ENCODE measurements around the gene CPED1.
"Not testable (repeated sequence)": the region's sequence is repeated elsewhere in the genome, so short reads cannot be mapped to it uniquely, and the experiment has no call there.

Gene CPED1

DNA sequence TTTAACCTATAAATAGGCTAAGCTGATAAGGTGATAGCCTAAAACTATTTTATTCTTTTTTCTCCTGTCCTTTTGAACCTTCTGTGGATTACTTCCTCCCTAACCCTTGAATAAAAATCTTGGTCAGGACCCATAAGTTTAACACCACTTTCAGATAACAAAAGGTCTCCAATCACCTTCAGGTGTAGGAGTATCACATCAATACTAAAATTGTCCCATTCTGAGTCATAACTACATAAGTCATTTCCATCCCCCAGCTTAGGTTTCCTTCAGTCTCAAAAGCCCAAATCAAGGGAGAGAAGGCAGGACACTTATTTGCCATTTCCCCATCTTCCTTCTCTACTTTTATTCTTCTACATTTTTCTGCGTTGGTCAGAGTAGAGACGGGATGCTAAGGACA is 283.4 kb downstream of the CPED1 start:
- DNase-seq, result no peak

DNA sequence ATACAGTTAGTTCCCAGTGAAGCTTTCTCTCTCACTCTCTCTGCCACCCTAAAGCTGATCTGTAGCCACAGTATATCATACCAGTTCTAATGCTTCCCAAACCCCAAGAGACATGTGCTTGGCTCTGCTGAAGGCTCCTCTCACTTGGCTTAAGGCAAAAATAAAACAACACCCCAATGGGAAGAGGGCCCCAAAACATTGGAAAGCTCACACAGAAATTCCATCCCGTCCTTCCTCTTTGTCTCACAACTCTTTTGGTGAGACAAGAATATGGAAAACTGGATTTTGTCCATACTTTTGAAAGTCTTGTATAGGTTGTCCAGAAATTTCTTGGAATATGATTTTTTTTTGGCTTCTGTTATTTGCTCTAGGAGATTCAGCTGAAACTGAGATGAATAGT is 284.2 kb downstream of the CPED1 start:
- DNase-seq, result no peak

DNA sequence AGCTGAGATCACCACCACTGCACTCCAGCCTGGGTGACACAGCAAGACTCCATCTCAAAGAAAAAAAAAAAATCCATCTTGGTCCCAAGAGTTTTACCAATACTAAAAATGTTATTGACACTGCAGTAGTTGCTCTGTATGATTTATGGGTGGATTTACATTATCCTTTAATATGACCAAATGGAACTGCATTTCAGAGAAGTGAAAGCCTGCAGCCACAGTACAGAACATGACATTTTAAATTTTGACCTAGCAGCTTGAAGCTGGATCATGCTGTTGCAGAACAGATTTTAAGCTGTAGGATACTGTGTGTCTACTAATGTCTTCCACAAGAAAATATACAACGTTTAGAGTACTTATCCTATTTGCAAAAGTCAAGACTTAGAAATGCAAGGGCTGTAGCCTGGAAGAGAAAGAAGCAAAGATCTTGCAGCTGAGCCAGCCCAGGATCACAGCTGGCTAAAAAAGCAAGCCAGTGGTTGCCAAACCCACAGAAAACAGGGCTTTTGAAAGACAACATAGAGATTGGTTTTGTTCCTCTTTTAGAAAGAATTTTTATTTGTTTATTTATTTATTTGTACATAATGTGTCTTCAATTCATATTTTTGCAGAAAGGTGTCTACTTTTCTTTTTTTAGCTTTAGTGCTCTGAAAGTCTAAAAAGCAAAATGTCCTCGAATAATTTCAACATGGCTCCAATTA is 285.1 kb downstream of the CPED1 start:
- no peak for DNase-seq

DNA sequence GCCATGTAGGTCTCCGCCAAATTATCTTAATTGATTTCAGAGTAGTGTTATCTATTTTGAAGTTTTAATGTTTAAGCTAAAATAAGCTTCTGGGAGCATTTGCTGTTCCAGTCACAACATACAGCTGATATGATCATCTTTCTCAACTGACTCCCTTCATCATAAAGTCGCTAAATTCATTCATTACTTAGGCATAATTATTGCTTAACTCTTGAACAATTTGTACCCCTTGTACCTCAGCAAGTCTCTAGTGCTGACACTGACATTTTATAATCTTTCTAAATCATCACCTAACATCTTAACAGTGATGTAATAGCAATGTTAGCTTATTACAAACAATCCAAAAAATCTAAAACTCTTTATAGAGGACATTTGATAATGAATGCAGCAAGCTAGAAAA is 286.0 kb downstream of the CPED1 start:
- DNase-seq, result no peak

DNA sequence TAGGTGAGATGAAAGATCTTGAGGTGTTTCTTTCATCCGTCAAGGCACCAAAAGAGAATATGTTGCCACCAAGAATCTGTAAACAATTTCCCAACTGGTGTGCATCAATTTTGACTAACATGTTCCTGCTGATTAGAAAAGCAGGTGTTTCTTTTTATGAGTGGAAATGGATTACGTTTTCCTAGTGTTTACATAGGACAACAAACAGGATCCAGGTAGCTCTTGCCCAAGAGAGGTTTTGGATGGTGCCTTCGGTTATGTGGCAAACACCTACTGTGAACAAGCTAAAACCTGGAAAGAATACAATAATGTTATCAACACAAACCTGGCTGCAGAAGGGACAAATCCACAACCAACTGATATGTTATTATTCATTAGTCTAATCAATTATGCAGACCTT is 286.7 kb downstream of the CPED1 start:
- DNase-seq, result no peak

DNA sequence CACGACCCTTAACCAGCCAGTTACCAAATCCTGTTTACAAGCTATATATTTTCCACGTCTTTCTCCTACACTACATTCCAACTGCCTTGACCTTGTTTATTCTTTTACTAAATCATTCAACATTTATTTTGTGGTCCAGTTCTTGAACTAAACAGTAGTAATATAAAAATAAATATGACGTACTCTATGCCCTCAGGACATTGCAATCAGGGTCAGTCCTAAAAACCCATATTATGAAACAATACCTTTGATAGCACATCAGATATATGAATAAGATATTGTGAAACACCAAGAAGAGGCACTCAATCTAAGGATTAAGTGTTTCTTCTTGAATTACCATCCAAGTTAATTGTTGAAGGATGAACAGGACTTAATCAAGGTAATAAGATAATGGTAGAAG is 287.8 kb downstream of the CPED1 start:
- no peak for DNase-seq

DNA sequence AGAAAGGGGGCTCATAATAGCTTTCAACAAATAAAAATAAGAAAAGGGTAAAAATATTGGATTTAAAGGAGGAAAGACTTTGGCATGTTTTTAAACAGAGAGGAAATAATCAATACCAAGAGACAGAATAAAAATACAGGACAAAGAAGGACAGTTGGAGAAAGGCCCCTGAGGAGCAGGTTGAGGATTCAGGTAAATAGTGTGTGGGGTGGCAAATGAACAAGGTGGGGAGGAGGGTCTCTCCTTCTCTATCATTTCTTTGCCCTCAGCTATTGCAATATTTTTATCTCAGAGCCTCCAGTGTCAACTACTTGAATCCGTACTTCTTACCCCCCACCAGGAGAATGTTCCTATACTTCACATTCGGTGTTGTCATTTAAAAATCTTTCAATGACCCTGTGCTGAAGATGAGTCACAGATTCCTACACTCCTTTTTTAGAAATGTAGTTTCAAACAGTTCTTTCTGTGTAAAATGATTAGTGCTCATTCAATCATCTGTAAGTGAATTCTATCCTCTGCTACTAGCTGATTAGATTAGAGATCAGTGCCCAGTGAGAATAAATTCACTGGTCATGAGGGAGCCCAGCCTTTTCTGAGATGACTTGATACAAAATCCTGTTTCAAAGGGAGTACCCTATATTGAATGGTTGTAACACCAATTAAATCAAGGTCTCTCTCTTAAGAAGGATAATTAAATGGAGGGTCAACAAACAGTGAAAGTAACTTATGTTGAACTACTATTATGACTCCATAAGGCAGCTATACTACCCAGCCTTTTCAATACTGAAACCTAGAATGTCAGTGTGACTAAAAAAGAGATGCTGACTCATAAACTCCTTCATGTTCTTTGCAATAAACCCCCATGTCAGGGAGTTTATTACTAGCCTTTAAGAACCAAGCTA is 289.9 kb downstream of the CPED1 start:
- DNase-seq, result no peak

DNA sequence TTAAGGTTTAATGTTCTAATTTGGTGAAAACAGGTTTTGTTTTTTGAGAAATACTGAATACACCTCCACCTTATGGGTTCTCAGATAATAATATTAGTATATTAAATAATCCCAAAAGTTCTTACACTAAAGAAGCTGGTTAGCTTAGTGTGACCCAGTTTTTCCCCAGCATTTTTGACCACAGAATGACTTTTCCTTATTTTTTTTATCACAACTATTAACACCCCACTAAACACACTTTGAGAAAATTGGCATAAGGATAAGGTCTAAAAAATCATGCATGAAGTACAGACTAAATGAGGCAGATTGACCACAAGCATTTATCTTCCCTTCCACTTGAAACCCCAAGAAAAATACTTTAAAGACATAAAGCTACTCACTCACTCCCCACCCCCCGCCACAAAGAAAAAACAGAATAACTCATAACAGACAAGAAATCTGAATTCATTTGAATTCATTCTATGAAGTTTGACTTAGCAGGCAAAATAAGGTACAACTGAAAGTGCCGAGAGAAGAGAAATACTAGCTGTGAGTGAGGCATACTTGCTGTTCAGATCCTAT is 290.6 kb downstream of the CPED1 start:
- DNase-seq, result no peak

DNA sequence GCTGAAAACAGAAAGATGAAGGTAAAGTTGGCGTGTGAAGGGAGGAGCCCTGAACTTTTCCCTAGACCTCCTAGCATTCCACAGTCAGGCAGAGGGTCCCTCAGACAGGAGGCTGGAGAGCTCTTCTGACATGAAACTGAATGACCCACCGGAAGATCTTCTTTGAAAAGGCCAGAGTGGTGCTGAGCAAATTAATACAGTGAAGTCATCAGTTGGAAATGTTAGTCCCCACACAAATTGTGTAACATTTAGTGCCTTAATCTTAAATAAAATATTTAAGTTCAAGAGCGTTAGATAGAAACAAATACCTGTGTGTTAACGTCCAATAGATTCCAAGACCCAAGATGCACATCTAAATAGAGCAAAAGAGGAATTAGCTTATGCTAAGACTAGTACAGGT is 291.3 kb downstream of the CPED1 start:
- no peak for DNase-seq

DNA sequence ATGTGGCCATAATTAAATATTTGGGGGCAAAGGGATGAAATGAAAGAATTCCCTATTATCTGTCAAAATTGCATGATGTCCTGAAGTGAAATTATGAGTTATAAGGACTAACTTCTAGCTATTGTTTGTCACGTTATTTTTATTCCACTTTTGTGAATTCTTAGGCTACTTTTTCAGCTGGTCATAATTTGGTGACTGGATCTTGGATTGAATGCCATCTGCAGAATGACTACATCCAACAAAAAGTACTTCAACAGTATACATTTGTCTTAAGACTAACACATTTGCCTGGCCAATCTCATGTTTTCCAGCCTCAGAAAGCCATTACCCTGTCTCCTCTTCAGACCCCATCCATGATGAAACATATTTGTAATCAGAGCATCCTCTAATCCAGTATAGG is 292.1 kb downstream of the CPED1 start:
- DNase-seq, result no peak

DNA sequence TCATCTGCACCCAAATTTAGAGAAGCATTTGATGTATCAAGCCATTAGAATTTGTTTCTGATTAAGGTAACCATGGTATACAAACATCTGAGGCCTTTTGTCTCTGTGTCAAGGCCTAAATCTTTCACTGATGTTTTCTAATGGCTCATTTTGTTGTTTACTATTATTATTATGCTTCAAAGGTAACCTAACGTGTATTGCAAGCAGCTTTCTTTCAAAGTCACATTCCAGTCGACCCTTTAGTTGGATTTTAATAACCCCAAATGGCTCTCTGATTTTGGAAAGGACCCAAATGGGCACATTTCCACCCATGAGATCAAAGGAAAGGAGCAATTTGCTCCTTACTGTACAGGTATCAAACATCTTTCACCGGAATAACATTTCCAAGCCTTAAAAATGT is 293.6 kb downstream of the CPED1 start:
- no peak for DNase-seq

DNA sequence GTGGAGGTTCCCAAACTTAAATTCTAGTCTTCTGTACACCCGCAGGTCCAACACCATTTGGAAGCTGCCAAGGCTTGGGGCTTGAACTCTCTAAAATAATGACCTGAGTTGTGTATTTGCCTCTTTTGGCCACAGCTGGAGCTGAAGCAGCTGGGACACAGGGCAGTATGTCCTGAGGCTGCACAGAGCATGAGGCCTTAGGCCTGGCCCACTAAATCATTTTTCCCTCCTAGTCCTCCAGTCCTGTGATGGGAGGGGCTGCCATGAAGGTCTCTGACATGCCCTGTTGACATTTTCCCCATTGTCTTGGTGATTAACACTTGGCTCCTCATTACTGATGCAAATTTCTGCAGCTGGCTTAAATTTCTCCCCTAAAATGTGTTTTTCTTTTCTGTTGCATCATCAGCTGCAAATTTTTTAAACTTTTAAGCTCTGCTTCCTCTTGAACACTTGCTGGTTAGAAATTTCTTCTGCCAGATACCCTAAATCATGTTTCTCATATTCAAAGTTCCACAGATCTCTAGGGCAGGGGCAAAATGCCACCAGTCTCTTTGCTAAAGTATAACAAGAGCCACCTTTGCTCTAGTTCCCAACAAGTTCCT is 296.7 kb downstream of the CPED1 start:
- no peak for DNase-seq

DNA sequence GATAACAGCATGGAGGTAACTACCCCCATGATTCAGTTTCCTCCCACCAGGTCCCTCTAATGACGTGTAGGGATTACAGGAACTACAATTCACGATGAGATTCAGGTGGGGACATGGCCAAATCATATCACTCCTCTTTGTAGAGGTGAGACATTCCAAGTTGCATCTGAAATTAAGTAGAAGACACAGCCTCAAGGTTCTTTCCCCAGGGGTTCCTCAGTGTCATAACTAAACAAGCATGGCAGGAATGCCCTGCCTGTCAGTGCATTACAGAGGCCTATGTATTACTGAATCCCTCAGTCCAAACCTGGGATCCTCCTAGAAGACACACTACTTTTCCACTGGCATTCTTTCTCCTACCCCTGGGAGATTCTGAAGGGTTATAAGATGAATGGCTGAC is 297.7 kb downstream of the CPED1 start:
- no peak for DNase-seq

DNA sequence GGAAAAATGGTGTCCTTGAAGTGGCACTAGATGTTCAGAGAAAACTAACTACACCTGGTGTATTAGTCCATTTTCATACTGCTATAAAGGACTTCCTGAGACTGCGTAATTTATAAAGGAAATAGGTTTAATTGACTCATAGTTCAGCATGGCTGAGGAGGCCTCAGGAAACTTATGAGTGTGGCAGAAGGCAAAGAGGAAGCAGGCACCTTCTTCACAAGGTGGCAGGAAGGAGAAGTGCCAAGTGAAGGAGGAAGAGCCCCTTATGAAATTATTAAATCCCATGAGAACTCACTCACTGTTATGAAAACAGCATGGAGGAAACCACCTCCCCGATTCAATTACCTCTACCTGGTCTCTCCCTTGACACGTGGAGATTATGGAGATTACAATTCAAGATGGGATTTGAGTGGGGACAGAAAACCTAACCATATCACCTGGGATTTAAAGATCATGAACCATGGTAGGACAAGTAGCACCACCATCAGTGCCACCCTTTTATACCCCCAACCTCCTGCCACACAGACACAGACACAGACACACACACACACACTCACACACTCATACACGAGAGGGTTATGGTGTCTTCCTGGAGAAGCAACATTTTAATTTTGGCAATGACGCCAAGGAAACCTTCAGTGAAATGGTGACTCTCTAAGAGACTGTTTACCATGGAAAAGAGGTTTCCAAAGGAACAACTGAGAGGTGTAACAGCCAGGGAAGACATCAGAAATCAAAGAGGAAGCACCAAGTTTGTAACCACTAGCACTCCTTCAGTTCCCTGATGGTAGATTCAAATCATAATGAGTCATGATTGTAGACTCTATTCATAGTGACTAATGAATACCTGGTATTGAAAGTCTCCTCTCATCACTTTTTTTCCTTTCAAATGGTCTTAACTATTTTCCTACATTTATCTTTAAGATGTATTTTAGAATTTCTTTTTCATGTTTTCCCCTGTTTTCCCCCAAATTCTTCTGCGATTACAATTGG is 298.5 kb downstream of the CPED1 start:
- no peak for DNase-seq

DNA sequence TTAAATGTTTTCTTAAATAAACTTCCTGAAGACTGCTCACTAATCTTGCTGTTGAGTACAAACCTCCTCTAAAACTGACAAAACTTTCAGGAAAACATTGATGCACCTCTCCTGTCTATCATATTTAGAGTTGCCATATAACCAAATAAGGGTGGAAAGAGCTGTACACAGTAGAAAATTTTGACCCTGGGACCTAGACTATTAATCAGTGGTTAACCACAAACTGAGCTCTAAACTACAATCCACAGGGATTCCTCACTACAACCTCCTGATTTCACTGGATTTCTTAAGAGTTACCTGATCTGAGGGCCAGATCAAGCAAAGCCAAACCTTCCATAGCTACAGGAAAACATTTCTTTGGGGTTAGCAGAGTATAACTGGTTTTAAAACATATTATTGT is 300.4 kb downstream of the CPED1 start:
- DNase-seq, result no peak

DNA sequence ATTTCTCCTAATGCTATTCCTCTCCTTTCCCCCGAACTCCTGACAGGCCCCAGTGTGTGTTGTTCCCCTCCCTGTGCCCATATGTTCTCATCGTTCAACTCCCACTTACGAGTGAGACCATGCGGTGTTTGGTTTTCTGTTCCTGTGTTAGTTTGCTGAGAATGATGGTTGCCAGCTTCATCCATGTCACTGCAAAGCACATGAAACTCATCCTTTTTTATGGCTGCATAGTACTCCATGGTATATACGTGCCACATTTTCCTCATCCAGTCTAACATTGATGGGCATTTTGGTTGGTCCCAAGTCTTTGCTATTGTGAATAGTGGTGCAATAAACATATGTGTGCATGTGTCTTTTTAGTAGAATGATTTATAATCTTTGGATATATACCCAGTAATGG is 301.4 kb downstream of the CPED1 start:
- DNase-seq, result not testable (repeated sequence)

DNA sequence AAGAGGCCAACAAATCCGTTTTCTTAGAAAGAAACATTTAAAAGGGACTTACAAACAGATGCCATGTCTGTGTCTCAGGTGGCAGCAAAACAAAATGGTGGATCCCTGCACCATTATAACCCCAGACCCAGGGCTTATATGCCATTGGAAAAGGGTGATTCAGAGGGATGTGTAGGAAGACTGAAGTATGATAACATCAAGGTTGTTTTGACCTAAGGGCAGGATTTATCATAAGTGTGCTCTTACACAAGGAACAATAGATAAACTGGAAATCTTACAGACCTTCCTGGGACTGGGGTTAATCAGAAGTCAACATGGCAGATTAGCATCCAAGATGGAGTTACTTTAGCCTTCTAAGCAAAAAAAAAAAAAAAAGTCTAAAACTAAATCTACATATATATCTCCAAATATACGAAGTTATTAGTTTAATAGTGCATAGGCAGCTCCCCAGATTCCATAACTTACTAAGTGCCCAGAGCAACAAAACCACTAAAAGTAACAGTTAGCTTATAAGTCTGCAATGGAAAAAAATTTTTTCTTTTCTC is 306.0 kb downstream of the CPED1 start:
- DNase-seq, result no peak

DNA sequence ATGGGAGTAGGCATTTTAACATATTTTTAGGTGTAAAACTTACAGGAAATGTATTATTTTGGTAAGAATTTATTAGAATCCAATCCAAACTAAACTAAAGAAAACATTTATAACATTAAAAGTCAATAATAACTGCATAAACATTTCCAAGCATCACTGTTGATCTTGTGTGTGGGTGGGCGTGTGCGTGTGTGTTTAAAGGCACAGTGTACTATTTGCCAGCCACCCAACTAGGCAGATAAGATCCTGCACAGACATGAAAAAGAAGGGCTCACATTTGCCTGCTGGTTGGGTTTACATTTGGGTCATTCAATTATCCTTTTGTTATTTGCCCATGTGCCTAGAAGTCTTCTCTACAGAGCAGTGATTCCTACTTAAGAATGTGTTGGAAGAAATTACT is 309.3 kb downstream of the CPED1 start:
- DNase-seq, result no peak

DNA sequence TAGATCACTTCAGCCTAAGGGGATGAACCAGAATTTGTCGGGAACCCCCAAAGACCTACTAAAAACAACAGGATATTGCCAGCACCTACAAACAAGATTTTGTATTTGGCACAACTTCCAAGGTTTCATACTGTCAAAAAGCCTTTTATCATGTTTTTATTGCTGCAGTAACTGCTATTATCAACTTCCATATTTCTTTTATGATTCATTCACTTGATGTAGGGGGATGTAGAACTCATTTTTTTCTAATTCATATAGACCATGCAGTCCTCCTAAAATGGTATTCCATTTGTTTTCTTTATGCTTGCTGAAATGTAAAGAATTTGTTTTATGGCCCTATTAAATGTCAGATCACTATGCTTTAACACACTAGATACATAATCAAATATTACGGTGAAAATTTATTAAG is 310.3 kb downstream of the CPED1 start:
- DNase-seq, result no peak

DNA sequence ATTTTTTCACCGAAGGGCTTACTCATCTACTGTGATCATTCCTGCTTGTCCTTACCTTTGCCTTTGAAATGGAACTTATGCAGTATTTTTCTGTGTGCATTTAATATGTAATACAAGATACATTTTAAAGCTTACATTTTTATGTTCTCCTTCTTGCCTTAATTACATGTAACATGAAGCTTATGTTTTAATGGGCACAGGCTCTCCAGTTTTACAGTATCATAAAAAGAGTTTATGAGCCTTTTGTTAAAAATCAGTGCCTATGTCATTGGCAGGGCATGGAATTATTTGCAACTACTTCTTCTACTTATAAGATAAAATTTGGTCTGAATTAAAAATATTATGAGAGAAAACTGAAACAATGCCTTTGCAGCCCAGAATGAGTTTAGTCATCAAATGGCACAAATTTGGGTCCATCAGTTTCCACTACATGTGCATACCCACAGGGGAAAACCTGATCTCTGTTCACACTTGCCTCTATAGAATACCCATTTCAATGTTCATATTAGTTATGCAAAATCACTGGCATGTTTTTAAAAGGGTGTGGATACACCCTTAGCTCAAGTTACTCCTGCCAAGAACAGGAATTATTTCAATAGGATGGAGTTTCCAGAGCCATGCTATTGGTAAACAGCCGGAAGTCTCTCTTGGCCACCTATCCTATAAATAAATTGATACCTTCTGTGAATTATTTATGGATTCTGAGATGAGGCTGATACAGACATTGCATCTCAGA is 312.3 kb downstream of the CPED1 start:
- no peak for DNase-seq

DNA sequence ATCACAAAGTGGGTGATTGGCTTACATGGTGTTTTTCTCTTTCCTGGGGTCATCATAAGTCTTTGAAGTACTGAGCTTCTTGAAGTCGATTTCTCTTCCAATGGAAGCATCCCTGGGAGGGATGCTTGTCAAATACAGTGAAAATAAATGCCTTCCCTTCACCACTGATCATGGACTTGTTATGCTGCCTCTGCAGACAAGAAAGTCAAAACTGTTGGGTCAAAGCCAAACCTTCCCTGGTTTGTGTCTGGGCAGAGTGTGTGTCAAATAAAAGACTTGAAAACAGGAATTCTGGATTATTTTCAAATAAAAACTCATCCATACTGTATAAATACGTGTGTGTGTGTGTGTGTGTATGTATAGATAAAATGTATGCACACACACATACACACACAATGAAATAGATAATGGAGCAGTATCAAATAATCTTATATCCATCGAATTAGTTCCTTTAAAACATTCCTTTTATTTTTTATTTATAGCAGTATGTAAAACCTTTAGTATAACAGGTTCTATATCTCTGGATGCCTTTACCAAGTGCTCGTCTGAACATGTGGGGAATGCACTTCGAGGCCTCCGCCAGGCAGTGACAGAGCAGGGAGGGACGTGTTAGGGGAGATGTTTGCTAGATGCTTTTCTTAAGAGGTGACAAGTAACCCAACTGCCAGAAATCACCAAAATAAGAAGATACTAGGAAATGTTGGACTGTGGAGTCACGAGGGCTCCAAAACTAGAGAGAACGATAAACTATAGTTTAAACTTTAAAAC is 313.1 kb downstream of the CPED1 start:
- no peak for DNase-seq
